Activated CD8-positive, alpha-beta memory T cell treated with anti-CD3 and anti-CD28 coated beads for 36 hours (primary cell): ENCODE data around the gene FBXL20. TPM values are rescaled to one million over a fixed set of nuclear protein-coding genes. Genes with fewer than 3 reads are reported as not detected.
"Not testable (repeated sequence)": the region's sequence is repeated elsewhere in the genome, so short reads cannot be mapped to it uniquely, and the experiment has no call there.

Experiments
- CTCF ChIA-PET: fragments of 350-600 bp; sonication (Branson Sonifier 250); formaldehyde crosslinking; loops from one replicate; lab custom pipeline; 2021; ENCODE audit warnings: antibody characterized with exemption; lab: Charles Lee
- POLR2A ChIA-PET: fragments of 350-600 bp; sonication (Branson Sonifier 250); formaldehyde crosslinking; loops from one replicate; lab custom pipeline; 2021; ENCODE audit warnings: antibody characterized with exemption; lab: Charles Lee
- total RNA-seq, 2 experiments: library from RNA; stranded (reverse); gene quantifications; one replicate each; pipeline ENCODE4 v1.2.3, GENCODE V29; 2021

Gene FBXL20
- total RNA-seq, result 10 to 100 TPM; 24.9 to 25.2 TPM

GRCh38 chr17:39401412-39402243 lies at the start of gene FBXL20:
FBXL20 (minus strand) TSS chr17:39401626; CDS start chr17:39401402, 224 bp downstream.
- CTCF ChIA-PET, result interaction anchor here (0.8 kb wide), 1 partner anchor 14 kb away, joined by 3 read pairs; no protein-coding TSS in a partner anchor
- POLR2A ChIA-PET, result interaction anchor here (0.5 to 1.2 kb wide), 4 partner anchors 14 to 84 kb away, joined by 3 to 5 read pairs (median 3); partner anchors contain the start of gene MED1

- ChIA-PET CTCF (interaction anchor here (1.1 to 1.4 kb wide), 3 partner anchors 10 to 75 kb away, joined by 3 to 8 read pairs (median 3); partner anchors contain the start of gene CDK12), POLR2A (interaction anchor here (0.6 to 2.6 kb wide), 14 partner anchors 11 to 932 kb away, joined by 3 to 52 read pairs (median 4); partner anchors contain the start of genes CDK12 and FBXL20)
Observed at GRCh38 chr17:39450847-39451581, 49.6 kb upstream of the FBXL20 start, which contains the start of gene MED1. MED1 (minus strand) TSS chr17:39451263; CDS start chr17:39451062, 201 bp downstream.

- ChIA-PET POLR2A (interaction anchor here (0.8 to 2.6 kb wide), 2 partner anchors 10 to 12 kb away, joined by 3 to 52 read pairs; partner anchors contain the start of gene CDK12), CTCF (interaction anchor here (1.1 kb wide), 1 partner anchor 76 kb away, joined by 3 read pairs; no protein-coding TSS in a partner anchor)
Observed at GRCh38 chr17:39450051-39450450, 48.6 kb upstream of the FBXL20 start.

- CTCF ChIA-PET, result no interaction called here
- POLR2A ChIA-PET, result no interaction called here
Observed at GRCh38 chr17:39447561-39447960, 46.1 kb upstream of the FBXL20 start.

GRCh38 chr17:39443326-39443725 lies 41.9 kb upstream of the FBXL20 start:
- CTCF ChIA-PET, result no interaction called here
- POLR2A ChIA-PET, result no interaction called here

- POLR2A ChIA-PET, result interaction anchor here (0.8 kb wide), 1 partner anchor 11 kb away, joined by 3 read pairs; no protein-coding TSS in a partner anchor
- CTCF ChIA-PET, result not testable (repeated sequence)
Observed at GRCh38 chr17:39439868-39440267, 38.4 kb upstream of the FBXL20 start.

- CTCF ChIA-PET, result no interaction called here
- POLR2A ChIA-PET, result no interaction called here
Observed at GRCh38 chr17:39429600-39429999, 28.2 kb upstream of the FBXL20 start.

- POLR2A ChIA-PET, result no interaction called here
- CTCF ChIA-PET, result interaction anchor here (0.7 kb wide), 1 partner anchor 799 kb away, joined by 3 read pairs; no protein-coding TSS in a partner anchor
Observed at GRCh38 chr17:39416141-39416540, 14.7 kb upstream of the FBXL20 start.

- ChIA-PET CTCF (no interaction called here), POLR2A (no interaction called here)
Observed at GRCh38 chr17:39410279-39410678, 8.9 kb upstream of the FBXL20 start.

- ChIA-PET POLR2A (no interaction called here), CTCF (no interaction called here)
Observed at GRCh38 chr17:39408360-39408759, 6.9 kb upstream of the FBXL20 start.

- ChIA-PET POLR2A (no interaction called here), CTCF (no interaction called here)
Observed at GRCh38 chr17:39406951-39407350, 5.5 kb upstream of the FBXL20 start.

GRCh38 chr17:39405436-39405835 lies 4.0 kb upstream of the FBXL20 start:
- CTCF ChIA-PET, result interaction anchor here (0.6 to 0.9 kb wide), 3 partner anchors 18 to 74 kb away, joined by 3 to 4 read pairs (median 3); no protein-coding TSS in a partner anchor

GRCh38 chr17:39404542-39405378 lies 3.3 kb upstream of the FBXL20 start:
- CTCF ChIA-PET, result interaction anchor here (0.6 to 0.9 kb wide), 2 partner anchors 17 to 57 kb away, joined by 3 to 4 read pairs; no protein-coding TSS in a partner anchor
- POLR2A ChIA-PET, result no interaction called here

More at GRCh38 chr17:39405436-39405835, 4.0 kb upstream of the FBXL20 start:
- POLR2A ChIA-PET, result interaction anchor here (0.5 to 0.6 kb wide), 2 partner anchors 45 to 73 kb away, joined by 3 to 5 read pairs; partner anchors contain the start of gene MED1

- CTCF ChIA-PET, result interaction anchor here (0.6 to 1.2 kb wide), 3 partner anchors 15 to 85 kb away, joined by 3 to 4 read pairs (median 3); no protein-coding TSS in a partner anchor
- POLR2A ChIA-PET, result interaction anchor here (0.6 to 1.0 kb wide), 3 partner anchors 58 to 381 kb away, joined by 3 to 9 read pairs (median 8); partner anchors contain the start of gene CDK12
Observed at GRCh38 chr17:39402890-39403605, 1.6 kb upstream of the FBXL20 start.

- POLR2A ChIA-PET, result interaction anchor here (0.5 to 1.2 kb wide), 5 partner anchors 14 to 382 kb away, joined by 3 to 9 read pairs (median 5); partner anchors contain the start of genes CDK12 and MED1
- CTCF ChIA-PET, result interaction anchor here (0.6 to 1.2 kb wide), 3 partner anchors 14 to 86 kb away, joined by 3 to 4 read pairs (median 3); no protein-coding TSS in a partner anchor
Observed at GRCh38 chr17:39402244-39402889, 941 bp upstream of the FBXL20 start.

- ChIA-PET POLR2A (interaction anchor here (1.1 to 1.2 kb wide), 2 partner anchors 50 to 61 kb away, joined by 3 to 5 read pairs; partner anchors contain the start of gene MED1), CTCF (no interaction called here)
Observed at GRCh38 chr17:39400547-39401411, 647 bp downstream of the FBXL20 start.
